Endodermal cell (in vitro differentiated cells): ENCODE data around the gene LTF. TPM values are rescaled to one million over a fixed set of nuclear protein-coding genes. Genes with fewer than 3 reads are reported as not detected.

ENCODE experiments used
- DNase-seq: peaks from one replicate; pipeline ENCODE4 v3.0.0-alpha.2; 2017
- H3K27ac ChIP-seq: 2 replicates; pipeline ENCODE4 v1.5.1; 2013; ENCODE audit warnings: mild to moderate bottlenecking, low read depth, low read length, moderate library complexity
- H3K27me3 ChIP-seq: 2 replicates; pipeline ENCODE4 v1.6.1; 2013; ENCODE audit warnings: mild to moderate bottlenecking, low read length, moderate library complexity; ENCODE audit not compliant: insufficient read depth, control insufficient read depth, poor library complexity, severe bottlenecking
- H3K36me3 ChIP-seq: 2 replicates; pipeline ENCODE4 v1.7.0; 2013; ENCODE audit warnings: mild to moderate bottlenecking, low read length, moderate library complexity; ENCODE audit not compliant: control insufficient read depth, insufficient read depth
- H3K4me1 ChIP-seq: one replicate; pipeline ENCODE4 v1.7.0; 2013; ENCODE audit warnings: low read length; ENCODE audit not compliant: control insufficient read depth, insufficient read depth
- H3K4me3 ChIP-seq: 2 replicates; pipeline ENCODE4 v1.5.1; 2013; ENCODE audit warnings: mild to moderate bottlenecking, low read length, moderate library complexity
- H3K9ac ChIP-seq: 2 replicates; pipeline ENCODE4 v1.6.1; 2013; ENCODE audit warnings: mild to moderate bottlenecking, low read length, moderate library complexity; ENCODE audit not compliant: poor library complexity, severe bottlenecking; ENCODE audit errors: extremely low read depth
- H3K9me3 ChIP-seq: 2 replicates; pipeline ENCODE4 v1.6.1; 2013; ENCODE audit warnings: mild to moderate bottlenecking, low read length, moderate library complexity; ENCODE audit not compliant: control insufficient read depth
- H3K27ac Mint-ChIP-seq: 2 replicates; pipeline ENCODE4 v1.8.0; 2020; ENCODE audit warnings: mixed read lengths
- H3K27me3 Mint-ChIP-seq: 2 replicates; pipeline ENCODE4 v1.8.0; 2021; ENCODE audit warnings: mild to moderate bottlenecking, mixed read lengths; ENCODE audit not compliant: insufficient read depth
- H3K36me3 Mint-ChIP-seq: 2 replicates; pipeline ENCODE4 v1.8.0; 2020; ENCODE audit warnings: low read depth, mixed read lengths
- H3K4me1 Mint-ChIP-seq: 2 replicates; pipeline ENCODE4 v1.8.0; 2020; ENCODE audit warnings: mixed read lengths
- H3K4me3 Mint-ChIP-seq: 2 replicates; pipeline ENCODE4 v1.8.0; 2020; ENCODE audit warnings: mild to moderate bottlenecking, moderate library complexity, mixed read lengths
- H3K9me3 Mint-ChIP-seq: 2 replicates; pipeline ENCODE4 v1.8.0; 2020; ENCODE audit warnings: mild to moderate bottlenecking, mixed read lengths
- WGBS, 2 experiments: methylation state at CpG; one replicate each; pipeline versions ENCODE4 v1.1.5 to v1.1.7; 2013; ENCODE audit warnings: missing lambda C conversion rate in 2 of 2, mixed read lengths in 1 of 2; ENCODE audit not compliant: insufficient coverage in 1 of 2, insufficient read length in 1 of 2; 5-methylcytosine and 5-hydroxymethylcytosine counted together
- total RNA-seq, 2 donors: library from RNA; stranded (reverse); fragmentation: NEBNext Ultra II Directional in 1 of 2; extraction: Animal tissue kit (Norgen Biotek cat#: 25700) in 1 of 2; gene quantifications; 2 replicates in 1 of 2; 3 replicates in 1 of 2; pipeline ENCODE4 v1.2.1, GENCODE V29; 2021
- TF ChIP-seq, protein P1 (sequence below): fragments of 200-600 bp; sonication (generic); conservative IDR thresholded peaks from 2 replicates; pipeline ENCODE4 v1.5.0; 2021; ENCODE audit warnings: antibody characterized with exemption, mild to moderate bottlenecking

LTF gene
- total RNA-seq, 2 donors from 2014 or later: 0.24 to 0.31 TPM

DNA sequence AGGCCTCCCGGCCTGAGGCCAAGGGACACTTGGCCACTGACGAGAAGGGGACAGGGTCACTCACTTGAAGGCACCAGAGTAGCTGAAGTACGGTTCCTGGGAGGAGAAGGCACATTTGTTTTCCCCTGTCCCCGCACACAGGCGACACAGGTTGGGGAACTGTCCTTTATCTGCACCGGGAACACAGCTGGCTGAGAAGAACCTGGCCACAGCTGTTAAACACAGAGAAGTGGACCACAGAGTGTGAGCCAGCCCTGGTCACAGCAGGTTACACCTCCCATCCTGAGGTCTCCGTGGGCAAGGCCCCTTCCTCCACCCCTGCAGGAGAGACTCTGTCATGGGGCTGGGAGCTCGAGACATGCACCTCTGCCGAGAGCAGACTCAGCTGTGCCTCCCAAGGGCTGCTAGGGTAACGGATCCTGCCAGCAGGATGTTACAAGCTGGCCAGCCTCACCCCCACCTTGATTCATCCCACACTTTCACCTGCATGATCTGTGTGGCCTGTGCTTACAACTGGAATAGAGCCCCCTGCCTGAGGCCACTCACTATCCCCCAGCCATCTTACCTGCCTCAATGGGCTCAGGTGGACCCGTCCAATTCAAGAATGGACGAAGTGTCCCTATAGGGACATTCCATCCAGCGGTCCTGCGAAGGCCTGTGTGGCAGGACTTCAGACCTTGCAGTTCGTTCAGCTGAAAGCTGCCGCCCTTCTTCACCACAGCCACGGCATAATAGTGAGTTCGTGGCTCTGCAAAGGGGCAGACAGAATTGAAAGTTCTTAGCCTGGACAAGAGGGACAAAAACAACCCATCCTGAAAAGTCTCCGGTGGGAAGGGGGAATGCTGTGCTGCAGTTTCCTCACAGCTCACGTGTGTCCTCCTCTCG, 9.2 kb downstream of the LTF start:
- Mint-ChIP-seq H3K9me3 (peaks cover under 1% of the 10 kb centered on the region), H3K27ac (no peak overlapping the region), H3K27me3 (peaks cover 4% of the 10 kb centered on the region), H3K4me1 (no peaks in the 10 kb centered on the region), H3K36me3 (no peaks in the 10 kb centered on the region), H3K4me3 (no peak overlapping the region)
- peaks cover 2% of the 10 kb centered on the region for H3K4me1 ChIP-seq
- no peak overlapping the region for H3K27ac ChIP-seq
- H3K36me3 ChIP-seq: no peaks in the 10 kb centered on the region
- peaks cover under 1% of the 10 kb centered on the region for H3K9me3 ChIP-seq
- TF ChIP-seq, protein P1, sequence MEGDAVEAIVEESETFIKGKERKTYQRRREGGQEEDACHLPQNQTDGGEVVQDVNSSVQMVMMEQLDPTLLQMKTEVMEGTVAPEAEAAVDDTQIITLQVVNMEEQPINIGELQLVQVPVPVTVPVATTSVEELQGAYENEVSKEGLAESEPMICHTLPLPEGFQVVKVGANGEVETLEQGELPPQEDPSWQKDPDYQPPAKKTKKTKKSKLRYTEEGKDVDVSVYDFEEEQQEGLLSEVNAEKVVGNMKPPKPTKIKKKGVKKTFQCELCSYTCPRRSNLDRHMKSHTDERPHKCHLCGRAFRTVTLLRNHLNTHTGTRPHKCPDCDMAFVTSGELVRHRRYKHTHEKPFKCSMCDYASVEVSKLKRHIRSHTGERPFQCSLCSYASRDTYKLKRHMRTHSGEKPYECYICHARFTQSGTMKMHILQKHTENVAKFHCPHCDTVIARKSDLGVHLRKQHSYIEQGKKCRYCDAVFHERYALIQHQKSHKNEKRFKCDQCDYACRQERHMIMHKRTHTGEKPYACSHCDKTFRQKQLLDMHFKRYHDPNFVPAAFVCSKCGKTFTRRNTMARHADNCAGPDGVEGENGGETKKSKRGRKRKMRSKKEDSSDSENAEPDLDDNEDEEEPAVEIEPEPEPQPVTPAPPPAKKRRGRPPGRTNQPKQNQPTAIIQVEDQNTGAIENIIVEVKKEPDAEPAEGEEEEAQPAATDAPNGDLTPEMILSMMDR: no peak
- H3K27me3 ChIP-seq: no peaks in the 10 kb centered on the region
- DNase-seq: peak; percentile 41
- H3K9ac ChIP-seq: no peak overlapping the region
- no peak overlapping the region for H3K4me3 ChIP-seq
- WGBS, 2 experiments: 91% methylated on average over 19 to 21 of the region's 21 CpGs

- no peaks in the 10 kb centered on the region for H3K27me3 ChIP-seq
- Mint-ChIP-seq H3K4me1 (peaks cover 3% of the 10 kb centered on the region), H3K27me3 (peaks cover 4% of the 10 kb centered on the region), H3K36me3 (no peaks in the 10 kb centered on the region), H3K27ac (no peak overlapping the region), H3K9me3 (no peaks in the 10 kb centered on the region), H3K4me3 (no peak overlapping the region)
- no peak overlapping the region for H3K27ac ChIP-seq
- WGBS, 2 experiments: 94 to 97% methylated on average over 5 to 7 of the region's 7 CpGs
- no peak for DNase-seq
- no peak overlapping the region for H3K4me3 ChIP-seq
- H3K9me3 ChIP-seq: no peaks in the 10 kb centered on the region
- TF ChIP-seq, protein P1: no peak
- no peak overlapping the region for H3K9ac ChIP-seq
- no peaks in the 10 kb centered on the region for H3K36me3 ChIP-seq
- H3K4me1 ChIP-seq: peaks cover 7% of the 10 kb centered on the region
Observed at GRCh38 chr3:46454606-46455005, 10.1 kb downstream of the LTF start.

- Mint-ChIP-seq H3K9me3 (no peaks in the 10 kb centered on the region), H3K27me3 (no peaks in the 10 kb centered on the region), H3K4me1 (peaks cover 3% of the 10 kb centered on the region), H3K27ac (no peak overlapping the region), H3K36me3 (no peaks in the 10 kb centered on the region), H3K4me3 (no peak overlapping the region)
- peak; percentile 22 for DNase-seq
- H3K27ac ChIP-seq: no peak overlapping the region
- 85% methylated on average over 3 of the region's 3 CpGs; no CpG with 5 or more reads in 1 of the 2 experiments for WGBS, 2 experiments
- no peaks in the 10 kb centered on the region for H3K9me3 ChIP-seq
- TF ChIP-seq, protein P1: no peak
- peaks cover 7% of the 10 kb centered on the region for H3K4me1 ChIP-seq
- no peak overlapping the region for H3K9ac ChIP-seq
- H3K36me3 ChIP-seq: no peaks in the 10 kb centered on the region
- no peaks in the 10 kb centered on the region for H3K27me3 ChIP-seq
- H3K4me3 ChIP-seq: no peak overlapping the region
Observed at GRCh38 chr3:46454209-46454595, 10.5 kb downstream of the LTF start.
